Measurements from ENCODE around the gene ADAMTSL5.

- TF ChIP-seq CTCF (IDR thresholded peaks at IDR 0.05; ENCODE audit: low read length) (no peak), EZH2phosphoT487 (IDR thresholded peaks at IDR 0.05; ENCODE audit: low read length) (no peak), EZH2 (optimal IDR thresholded peaks at IDR 0.05; ENCODE audit: low read depth, low read length) (no peak)
These were observed 38.0 kb downstream of the ADAMTSL5 start for GRCh38 chr19:1474765-1475351.

Measured in MM.1S (cell line).